H1 (cell line): ENCODE data around the gene FOXO4. TPM values are rescaled to one million over a fixed set of nuclear protein-coding genes. Genes with fewer than 3 reads are reported as not detected.

ENCODE experiments used
- CTCF ChIA-PET: fragments of 300-600 bp; sonication (Branson Sonifier 250); formaldehyde crosslinking; loops from one replicate; lab custom pipeline; 2021; ENCODE audit not compliant: partially characterized antibody; lab: Charles Lee
- POLR2A ChIA-PET: fragments of 300-600 bp; sonication (Branson Sonifier 250); formaldehyde crosslinking; loops from one replicate; lab custom pipeline; 2021; ENCODE audit warnings: inconsistent platforms; ENCODE audit not compliant: partially characterized antibody; lab: Charles Lee
- DNase-seq, 2 experiments: peaks; one replicate each; pipeline versions ENCODE4 v3.0.0 to v3.0.0-alpha.2; 2010 to 2022; ENCODE audit warnings: low spot score in 2 of 2, low read depth in 1 of 2, mixed read lengths in 1 of 2
- FAIRE-seq: peaks from 2 replicates; lab custom pipeline; 2011; peaks lifted over from hg19 to GRCh38; lab: Jason Lieb, UNC
- H2AFZ ChIP-seq: 2 replicates; pipeline ENCODE4 v1.8.1; 2012; ENCODE audit warnings: low read length, inconsistent platforms
- H2AK5ac ChIP-seq: 2 replicates; pipeline ENCODE4 v1.6.1; 2013; ENCODE audit warnings: low read depth, low read length
- H2BK120ac ChIP-seq: replicated peaks from 2 replicates; pipeline ENCODE3; 2013; ENCODE audit warnings: low read depth, low read length, inconsistent platforms
- H2BK12ac ChIP-seq: 2 replicates; pipeline ENCODE4 v1.6.1; 2013; ENCODE audit warnings: low read depth, low read length
- H2BK15ac ChIP-seq: 2 replicates; pipeline ENCODE4 v1.6.1; 2013; ENCODE audit warnings: low read length
- H2BK20ac ChIP-seq: 2 replicates; pipeline ENCODE4 v1.6.1; 2013; ENCODE audit warnings: low read length
- H2BK5ac ChIP-seq: 2 replicates; pipeline ENCODE4 v1.6.1; 2013; ENCODE audit warnings: low read depth, low read length
- H3K14ac ChIP-seq: 2 replicates; pipeline ENCODE4 v1.6.1; 2013; ENCODE audit warnings: inconsistent platforms; ENCODE audit not compliant: insufficient read length
- H3K18ac ChIP-seq: 2 replicates; pipeline ENCODE4 v1.6.1; 2013; ENCODE audit warnings: low read length; ENCODE audit errors: extremely low read depth
- H3K23ac ChIP-seq: 2 replicates; pipeline ENCODE4 v1.6.1; 2013; ENCODE audit warnings: inconsistent platforms; ENCODE audit not compliant: insufficient read length
- H3K23me2 ChIP-seq: 2 replicates; pipeline ENCODE4 v1.6.1; 2013; ENCODE audit warnings: low read depth, low read length
- H3K27ac ChIP-seq: 2 replicates; pipeline ENCODE4 v1.6.1; 2011; ENCODE audit warnings: low read depth, low read length, inconsistent platforms
- H3K27me3 ChIP-seq, 4 experiments: replicated peaks in 1 of 4; 1 replicate in 1 of 4; 2 replicates in 3 of 4; pipeline versions ENCODE4 v1.6.1 to v1.8.1; 2011 to 2013; ENCODE audit warnings: low read length in 3 of 4, mild to moderate bottlenecking in 3 of 4, inconsistent platforms in 2 of 4, mixed read lengths in 2 of 4, moderate library complexity in 1 of 4; ENCODE audit not compliant: control insufficient read depth in 3 of 4, insufficient read depth in 3 of 4; ENCODE audit errors: extremely low read depth in 1 of 4
- H3K36me3 ChIP-seq, 4 experiments: 2 replicates each; pipeline versions ENCODE4 v1.6.1 to v1.8.1; 2011 to 2013; ENCODE audit warnings: mild to moderate bottlenecking in 4 of 4, low read length in 3 of 4, moderate library complexity in 2 of 4, control low read depth in 1 of 4, inconsistent platforms in 1 of 4; ENCODE audit not compliant: insufficient read depth in 4 of 4, control insufficient read depth in 2 of 4
- H3K4ac ChIP-seq: replicated peaks from 2 replicates; pipeline ENCODE3; 2013; ENCODE audit warnings: low read length, low read depth, mixed read lengths, inconsistent platforms; ENCODE audit not compliant: insufficient read length
- H3K4me1 ChIP-seq, 4 experiments: replicated peaks in 1 of 4; 1 replicate in 1 of 4; 2 replicates in 3 of 4; pipeline versions ENCODE4 v1.6.1 to v1.8.1; 2011 to 2013; ENCODE audit warnings: low read length in 3 of 4, inconsistent platforms in 2 of 4, mixed read lengths in 1 of 4; ENCODE audit not compliant: insufficient read depth in 4 of 4, control insufficient read depth in 3 of 4
- H3K4me2 ChIP-seq, 2 experiments: 2 replicates each; pipeline versions ENCODE4 v1.6.1 to v1.8.1; 2011 to 2013; ENCODE audit warnings: low read depth in 2 of 2, low read length in 2 of 2, control low read depth in 1 of 2, inconsistent platforms in 1 of 2, mild to moderate bottlenecking in 1 of 2; ENCODE audit not compliant: insufficient read depth in 1 of 2
- H3K4me3 ChIP-seq, 4 experiments: fragments of 200-600, 300-600 bp in 1 of 4; sonication (generic), shearing (Covaris generic), sonication (Bioruptor Twin) in 1 of 4; 2 replicates each; pipeline versions ENCODE4 v1.5.1 to v1.8.1; 2011 to 2016; ENCODE audit warnings: low read length in 4 of 4, low read depth in 3 of 4, control low read depth in 2 of 4, inconsistent platforms in 2 of 4, mild to moderate bottlenecking in 2 of 4, mixed read lengths in 1 of 4, moderate library complexity in 1 of 4; ENCODE audit not compliant: insufficient read depth in 2 of 4; ENCODE audit errors: extremely low read depth in 1 of 4
- H3K56ac ChIP-seq: replicated peaks from 2 replicates; pipeline ENCODE3; 2013; ENCODE audit warnings: low read depth, mild to moderate bottlenecking, mixed read lengths, low read length, inconsistent platforms; ENCODE audit not compliant: insufficient read length
- H3K79me1 ChIP-seq: 2 replicates; pipeline ENCODE4 v1.6.1; 2013; ENCODE audit warnings: low read depth, low read length, control low read depth
- H3K79me2 ChIP-seq, 2 experiments: 2 replicates each; pipeline versions ENCODE4 v1.6.1 to v1.8.1; 2012 to 2013; ENCODE audit warnings: low read length in 2 of 2, mild to moderate bottlenecking in 2 of 2, inconsistent platforms in 1 of 2; ENCODE audit not compliant: insufficient read depth in 2 of 2, control insufficient read depth in 1 of 2
- H3K9ac ChIP-seq, 4 experiments: replicated peaks in 1 of 4; 1 replicate in 1 of 4; 2 replicates in 3 of 4; pipeline versions ENCODE4 v1.6.1 to v1.8.1; 2011 to 2013; ENCODE audit warnings: low read depth in 3 of 4, low read length in 3 of 4, control low read depth in 2 of 4, mild to moderate bottlenecking in 2 of 4, moderate library complexity in 2 of 4, inconsistent platforms in 1 of 4; ENCODE audit errors: extremely low read depth in 1 of 4
- H3K9me3 ChIP-seq, 2 experiments: 2 replicates each; pipeline versions ENCODE4 v1.6.1 to v1.8.1; 2012 to 2013; ENCODE audit warnings: mild to moderate bottlenecking in 2 of 2, moderate library complexity in 2 of 2, control low read depth in 1 of 2, inconsistent platforms in 1 of 2, low read depth in 1 of 2, low read length in 1 of 2, mixed read lengths in 1 of 2; ENCODE audit not compliant: insufficient read depth in 2 of 2
- H4K20me1 ChIP-seq, 2 experiments: replicated peaks in 1 of 2; 2 replicates each; pipeline versions ENCODE3 to v1.8.1; 2011 to 2013; ENCODE audit warnings: inconsistent platforms in 2 of 2, low read length in 2 of 2, mild to moderate bottlenecking in 1 of 2; ENCODE audit not compliant: insufficient read depth in 2 of 2, control insufficient read depth in 1 of 2
- H4K5ac ChIP-seq: 2 replicates; pipeline ENCODE4 v1.6.1; 2013; ENCODE audit warnings: low read length, low read depth, mixed read lengths, inconsistent platforms; ENCODE audit not compliant: insufficient read length
- H4K8ac ChIP-seq: 2 replicates; pipeline ENCODE4 v1.8.0; 2013; ENCODE audit warnings: mild to moderate bottlenecking, moderate library complexity, low read length, inconsistent platforms; ENCODE audit not compliant: insufficient read depth; ENCODE audit errors: extremely low read depth
- H4K91ac ChIP-seq: replicated peaks from 2 replicates; pipeline ENCODE3; 2013; ENCODE audit warnings: low read length, mixed read lengths, inconsistent platforms; ENCODE audit not compliant: insufficient read length
- KDM4A ChIP-seq: IDR thresholded peaks from one replicate; pipeline ENCODE4 v1.7.1; 2012; ENCODE audit warnings: low read depth, mild to moderate bottlenecking, moderate library complexity, low read length, inconsistent platforms; ENCODE audit not compliant: severe bottlenecking
- POLR2A ChIP-seq, 2 experiments: IDR thresholded peaks; 1 replicate in 1 of 2; 2 replicates in 1 of 2; pipeline ENCODE4 v1.6.1; 2011; ENCODE audit warnings: low read depth in 2 of 2, low read length in 2 of 2, mild to moderate bottlenecking in 2 of 2; ENCODE audit errors: control extremely low read depth in 1 of 2
- RAD21 ChIP-seq, 2 experiments: IDR thresholded peaks in 1 of 2; conservative IDR thresholded peaks in 1 of 2; 2 replicates each; pipeline ENCODE4 v1.6.1; 2011; ENCODE audit warnings: low read depth in 2 of 2, low read length in 2 of 2, improper control_type of control experiment in 1 of 2, inconsistent platforms in 1 of 2, mild to moderate bottlenecking in 1 of 2, moderate library complexity in 1 of 2
- WGBS, 2 experiments: shearing (Covaris generic) in 1 of 2; methylation state at CpG; one replicate each; pipeline versions ENCODE4 v1.1.6 to v1.1.7; 2013 to 2015; ENCODE audit warnings: low lambda C conversion rate in 2 of 2, mixed read lengths in 2 of 2, inconsistent platforms in 1 of 2, low coverage in 1 of 2, missing lambda C conversion rate in 1 of 2; ENCODE audit not compliant: insufficient replicate concordance in 2 of 2, insufficient coverage in 1 of 2, insufficient read length in 1 of 2; ENCODE audit errors: extremely low coverage in 1 of 2, missing lambda C conversion rate in 1 of 2; 5-methylcytosine and 5-hydroxymethylcytosine counted together
- polyA plus RNA-seq, 7 experiments: library from polyadenylated mRNA; depleted of rRNA in 3 of 7; stranded (reverse) in 5 of 7; unstranded in 2 of 7; fragments of >200 nt in 5 of 7; fragments of 200-250 nt in 2 of 7; gene quantifications; 1 replicate in 5 of 7; 2 replicates in 1 of 7; 4 replicates in 1 of 7; pipeline versions ENCODE4 v1.2.1 to v1.2.3, GENCODE V29; 2011 to 2013; ENCODE audit warnings: missing spikeins in 2 of 7, mixed read lengths in 2 of 7
- total RNA-seq: library from RNA; stranded (reverse); fragmentation: NEBNext Ultra II Directional; extraction: Animal tissue kit (Norgen Biotek cat#: 25700); gene quantifications from 2 replicates; pipeline ENCODE4 v1.2.1, GENCODE V29; 2021
- TF ChIP-seq, protein P1 (sequence below), 3 experiments: IDR thresholded peaks; 1 replicate in 2 of 3; 2 replicates in 1 of 3; pipeline versions ENCODE4 v1.5.1 to v1.6.1; 2011; ENCODE audit warnings: low read length in 3 of 3, mild to moderate bottlenecking in 3 of 3, inconsistent platforms in 2 of 3, low read depth in 1 of 3, moderate library complexity in 1 of 3; ENCODE audit not compliant: insufficient read depth in 1 of 3; ENCODE audit errors: control extremely low read depth in 1 of 3

The FOXO4 gene
- total and polyA plus RNA-seq, 2 of the 8 experiments (the other 6 are each of a cell fraction or from before 2014, with no cell fraction given) = 12.3 to 57.4 TPM

- no peak within 1 kb of the TSS for H2BK5ac ChIP-seq
- no peak within 1 kb of the TSS for H3K14ac ChIP-seq
- no peaks in the 10 kb centered on the region for H3K79me1 ChIP-seq
- no peaks in the 10 kb centered on the region for H3K27me3 ChIP-seq
- H2AFZ ChIP-seq = no peak within 1 kb of the TSS
- no peak within 1 kb of the TSS for H2BK12ac ChIP-seq
- peaks cover 5% of the 10 kb centered on the region; the same call in 1 of the 2 replicates for H3K23me2 ChIP-seq
- H2AK5ac ChIP-seq = no peak within 1 kb of the TSS
- no peaks in the 10 kb centered on the region for H3K79me2 ChIP-seq
- peak within 1 kb of the TSS; percentile 18 for H4K5ac ChIP-seq
- H2BK120ac ChIP-seq = no peak within 1 kb of the TSS
- H2BK15ac ChIP-seq = no peak within 1 kb of the TSS
- H3K56ac ChIP-seq = no peak within 1 kb of the TSS
- H4K8ac ChIP-seq = no peak within 1 kb of the TSS
- no peak within 1 kb of the TSS for H2BK20ac ChIP-seq
- H3K9me3 ChIP-seq = no peaks in the 10 kb centered on the region
- FAIRE-seq (no peak), DNase-seq (peak in 1 of 2 experiments; percentile 60)
- H3K18ac ChIP-seq = no peak within 1 kb of the TSS
- no peak within 1 kb of the TSS for H3K23ac ChIP-seq
- H4K20me1 ChIP-seq = no peaks in the 10 kb centered on the region
- peaks cover 4 to 17% (median 6%) of the 10 kb centered on the region in 4 experiments for H3K4me1 ChIP-seq
- H3K9ac ChIP-seq = no peak within 1 kb of the TSS; a peak in 2 of 7 replicates
- peak within 1 kb of the TSS; percentile 75 to 89 for H3K4me2 ChIP-seq
- no peak within 1 kb of the TSS for H3K4ac ChIP-seq
- H4K91ac ChIP-seq = no peak within 1 kb of the TSS
- ChIA-PET POLR2A (interaction anchor here (1.0 to 1.5 kb wide), 5 partner anchors 10 to 100 kb away, joined by 3 to 4 read pairs (median 3); no protein-coding TSS in a partner anchor), CTCF (interaction anchor here (1.0 to 1.4 kb wide), 3 partner anchors 17 to 45 kb away, joined by 3 to 4 read pairs (median 4); no protein-coding TSS in a partner anchor)
- WGBS, 2 experiments = 0% methylated on average over 4 of the region's 28 CpGs; no CpG with 5 or more reads in 1 of the 2 experiments
- H3K4me3 ChIP-seq = peak within 1 kb of the TSS; percentile 63 to 79 (median 66)
- TF ChIP-seq KDM4A (peak; percentile 17), RAD21 (IDR thresholded peaks at IDR 0.05 in 1 of 2, conservative IDR thresholded peaks at IDR 0.05 in 1 of 2; ENCODE audit: low read depth in 2 of 2, low read length in 2 of 2) (0 out of 4 replicates have a peak, but pooled peaks of 1 of the 2 experiments have one; percentile 2), POLR2A (IDR thresholded peaks at IDR 0.05; ENCODE audit: control extremely low read depth in 1 of 2, low read depth in 2 of 2, low read length in 2 of 2) (0 out of 3 replicates have a peak, but pooled peaks of 1 of the 2 experiments have one; percentile 45)
- TF ChIP-seq, protein P1, sequence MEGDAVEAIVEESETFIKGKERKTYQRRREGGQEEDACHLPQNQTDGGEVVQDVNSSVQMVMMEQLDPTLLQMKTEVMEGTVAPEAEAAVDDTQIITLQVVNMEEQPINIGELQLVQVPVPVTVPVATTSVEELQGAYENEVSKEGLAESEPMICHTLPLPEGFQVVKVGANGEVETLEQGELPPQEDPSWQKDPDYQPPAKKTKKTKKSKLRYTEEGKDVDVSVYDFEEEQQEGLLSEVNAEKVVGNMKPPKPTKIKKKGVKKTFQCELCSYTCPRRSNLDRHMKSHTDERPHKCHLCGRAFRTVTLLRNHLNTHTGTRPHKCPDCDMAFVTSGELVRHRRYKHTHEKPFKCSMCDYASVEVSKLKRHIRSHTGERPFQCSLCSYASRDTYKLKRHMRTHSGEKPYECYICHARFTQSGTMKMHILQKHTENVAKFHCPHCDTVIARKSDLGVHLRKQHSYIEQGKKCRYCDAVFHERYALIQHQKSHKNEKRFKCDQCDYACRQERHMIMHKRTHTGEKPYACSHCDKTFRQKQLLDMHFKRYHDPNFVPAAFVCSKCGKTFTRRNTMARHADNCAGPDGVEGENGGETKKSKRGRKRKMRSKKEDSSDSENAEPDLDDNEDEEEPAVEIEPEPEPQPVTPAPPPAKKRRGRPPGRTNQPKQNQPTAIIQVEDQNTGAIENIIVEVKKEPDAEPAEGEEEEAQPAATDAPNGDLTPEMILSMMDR (IDR thresholded peaks at IDR 0.05; ENCODE audit: control extremely low read depth in 1 of 3, insufficient read depth in 1 of 3, low read depth in 1 of 3, low read length in 3 of 3) = no peak
- H3K36me3 ChIP-seq = peaks cover 0 to 10% (median 3%) of the 10 kb centered on the region in 4 experiments; a peak in 3 of 8 replicates
- no peak within 1 kb of the TSS for H3K27ac ChIP-seq
These were observed 49.0 kb downstream of the FOXO4 start, which contains the start of gene NLGN3 for GRCh38 chrX:71144651-71145050. Gene NLGN3 (plus strand): TSS chrX:71144841. CDS start chrX:71147750, 2,909 bp downstream.
